Gastrocnemius medialis (tissue), 4 donors: Measurements from ENCODE around the gene IQGAP1. TPM values are rescaled to one million over a fixed set of nuclear protein-coding genes. Genes with fewer than 3 reads are reported as not detected.
"Not testable (repeated sequence)": the region's sequence is repeated elsewhere in the genome, so short reads cannot be mapped to it uniquely, and the experiment has no call there.

Source experiments
- ATAC-seq, 2 donors: fragments of 150-250 bp; one replicate each; pipeline ENCODE4 v1.9.1; 2016
- DNase-seq, 2 donors: peaks; one replicate each; pipeline ENCODE4 v3.0.0-alpha.2; 2019
- H3K27ac ChIP-seq, 4 donors: fragments of 200-600 bp; sonication (generic); 1 replicate in 1 of 4; 2 replicates in 3 of 4; pipeline ENCODE4 v1.5.1; 2016 to 2018; ENCODE audit warnings: mild to moderate bottlenecking in 2 of 4, moderate library complexity in 1 of 4
- H3K27me3 ChIP-seq, 3 donors: fragments of 200-600 bp; sonication (generic) in 2 of 3; 1 replicate in 1 of 3; 2 replicates in 2 of 3; pipeline versions ENCODE4 v1.5.1 to v1.6.0; 2016 to 2019; ENCODE audit warnings: mild to moderate bottlenecking in 1 of 3, moderate library complexity in 1 of 3
- H3K36me3 ChIP-seq, 2 donors: fragments of 200-600 bp; sonication (generic) in 1 of 2; one replicate each; pipeline ENCODE4 v1.5.1; 2017 to 2018
- H3K4me1 ChIP-seq, 2 donors: fragments of 200-600 bp; sonication (generic) in 1 of 2; one replicate each; pipeline ENCODE4 v1.5.1; 2016 to 2017; ENCODE audit warnings: mild to moderate bottlenecking in 2 of 2
- H3K4me3 ChIP-seq, 4 donors: fragments of 200-600 bp; sonication (generic) in 3 of 4; 1 replicate in 1 of 4; 2 replicates in 3 of 4; pipeline ENCODE4 v1.5.1; 2016 to 2019; ENCODE audit warnings: mild to moderate bottlenecking in 2 of 4
- H3K9me3 ChIP-seq, 3 donors: fragments of 200-600 bp; sonication (generic) in 2 of 3; 1 replicate in 1 of 3; 2 replicates in 2 of 3; pipeline ENCODE4 v1.5.1; 2016 to 2019
- CTCF ChIP-seq, 5 experiments: fragments of 450-650 bp in 3 of 5; fragments of 200-600 bp in 2 of 5; sonication (generic) in 2 of 5; IDR thresholded peaks in 4 of 5; conservative IDR thresholded peaks in 1 of 5; 1 replicate in 4 of 5; 2 replicates in 1 of 5; pipeline ENCODE4 v1.5.1; 2016 to 2019; ENCODE audit warnings: antibody characterized with exemption in 5 of 5, mild to moderate bottlenecking in 3 of 5, moderate library complexity in 3 of 5
- POLR2A ChIP-seq, 2 donors: fragments of 450-650 bp; IDR thresholded peaks; one replicate each; pipeline ENCODE4 v1.6.1; 2017; ENCODE audit warnings: antibody characterized with exemption in 2 of 2, mild to moderate bottlenecking in 2 of 2, moderate library complexity in 2 of 2
- in situ Hi-C, 4 donors: fragments of 200-750 bp; cut with MboI; loops; one replicate each; pipeline versions ENCODE4 v1.15.0 to v1.8.0; 2017; ENCODE audit warnings: low sequenced_read_pairs in 4 of 4
- intact Hi-C: fragments of 100-400 bp; cut with DNase I; formaldehyde crosslinking; loops from one replicate; pipeline ENCODE4 v1.15.1; 2023; ENCODE audit warnings: low total_unique reads
- total RNA-seq, 4 donors: library from RNA; depleted of rRNA; stranded (reverse); fragments of >200 nt; gene quantifications; one replicate each; pipeline versions ENCODE4 v1.1.0 to v1.2.3, GENCODE V29; 2016

The IQGAP1 gene
- total RNA-seq, 4 donors from 2014 or later = 39.1 to 92.7 (median 59.1) TPM

- Histone ChIP-seq H3K36me3 (peaks cover 0 to 79% of the 10 kb centered on the region in 2 donors), H3K27ac (no peak overlapping the region), H3K27me3 (no peaks in the 10 kb centered on the region), H3K9me3 (no peaks in the 10 kb centered on the region), H3K4me1 (no peaks in the 10 kb centered on the region), H3K4me3 (no peak overlapping the region)
- ATAC-seq = no peak
- intact Hi-C loops = no loop called here
- no peak for TF ChIP-seq POLR2A (IDR thresholded peaks at IDR 0.05)
- TF ChIP-seq CTCF (IDR thresholded peaks at IDR 0.05 in 4 of 5, conservative IDR thresholded peaks at IDR 0.05 in 1 of 5) = no peak
- no peak for DNase-seq
- in situ Hi-C loops = loop anchor here in 1 of 4 donors (25.0 kb wide), 1 partner anchor 387 kb away; the partner anchor contains the start of gene FES
Observed at GRCh38 chr15:90500171-90500570, 112.1 kb downstream of the IQGAP1 start.

- peaks cover 0 to 62% of the 10 kb centered on the region in 2 donors for H3K36me3 ChIP-seq
- ATAC-seq (no peak), DNase-seq (no peak)
- no peaks in the 10 kb centered on the region for H3K9me3 ChIP-seq
- H3K4me1 ChIP-seq = no peaks in the 10 kb centered on the region
- no peak for TF ChIP-seq CTCF (IDR thresholded peaks at IDR 0.05 in 4 of 5, conservative IDR thresholded peaks at IDR 0.05 in 1 of 5)
- no peak overlapping the region for H3K4me3 ChIP-seq
- H3K27ac ChIP-seq = no peak overlapping the region
- in situ Hi-C loops (loop anchor here in 1 of 4 donors (25.0 kb wide), 1 partner anchor 385 kb away; the partner anchor contains the start of gene FES), intact Hi-C loops (no loop called here)
- no peaks in the 10 kb centered on the region for H3K27me3 ChIP-seq
Observed at GRCh38 chr15:90501898-90502297, 113.9 kb downstream of the IQGAP1 start.

- H3K4me1 ChIP-seq, H3K36me3 ChIP-seq, H3K4me3 ChIP-seq, H3K27me3 ChIP-seq, H3K9me3 ChIP-seq, ATAC-seq, intact Hi-C loops, H3K27ac ChIP-seq, DNase-seq: not testable (repeated sequence)
- in situ Hi-C loops = loop anchor here in 1 of 4 donors (25.0 kb wide), 1 partner anchor 377 kb away; the partner anchor contains the start of gene FES
Observed at GRCh38 chr15:90510781-90511180, 122.7 kb downstream of the IQGAP1 start.

GRCh38 chr15:90511211-90511618 lies 123.2 kb downstream of the IQGAP1 start:
- H3K9me3 ChIP-seq, H3K4me1 ChIP-seq, H3K4me3 ChIP-seq, DNase-seq, H3K27me3 ChIP-seq, H3K27ac ChIP-seq, H3K36me3 ChIP-seq, intact Hi-C loops, ATAC-seq: not testable (repeated sequence)
- in situ Hi-C loops = loop anchor here in 1 of 4 donors (25.0 kb wide), 1 partner anchor 376 kb away; the partner anchor contains the start of gene FES

GRCh38 chr15:90512276-90512675 lies 124.2 kb downstream of the IQGAP1 start:
- DNase-seq (no peak), ATAC-seq (no peak)
- Histone ChIP-seq H3K4me3 (no peak overlapping the region), H3K27me3 (no peaks in the 10 kb centered on the region), H3K9me3 (no peaks in the 10 kb centered on the region), H3K36me3 (no peaks in the 10 kb centered on the region), H3K4me1 (no peaks in the 10 kb centered on the region), H3K27ac (no peak overlapping the region)
- no peak for TF ChIP-seq CTCF (IDR thresholded peaks at IDR 0.05 in 4 of 5, conservative IDR thresholded peaks at IDR 0.05 in 1 of 5)
- no peak for TF ChIP-seq POLR2A (IDR thresholded peaks at IDR 0.05)
- intact Hi-C loops (no loop called here), in situ Hi-C loops (loop anchor here in 1 of 4 donors (25.0 kb wide), 1 partner anchor 375 kb away; the partner anchor contains the start of gene FES)

GRCh38 chr15:90512981-90513380 lies 124.9 kb downstream of the IQGAP1 start:
- ATAC-seq = no peak
- no peaks in the 10 kb centered on the region for H3K4me1 ChIP-seq
- H3K9me3 ChIP-seq = no peaks in the 10 kb centered on the region
- in situ Hi-C loops (loop anchor here in 1 of 4 donors (25.0 kb wide), 1 partner anchor 374 kb away; the partner anchor contains the start of gene FES), intact Hi-C loops (no loop called here)
- no peak overlapping the region for H3K27ac ChIP-seq
- no peaks in the 10 kb centered on the region for H3K27me3 ChIP-seq
- no peak for DNase-seq
- no peak overlapping the region for H3K4me3 ChIP-seq
- no peaks in the 10 kb centered on the region for H3K36me3 ChIP-seq
- no peak for TF ChIP-seq CTCF (IDR thresholded peaks at IDR 0.05 in 4 of 5, conservative IDR thresholded peaks at IDR 0.05 in 1 of 5)
- no peak for TF ChIP-seq POLR2A (IDR thresholded peaks at IDR 0.05)
